Measurements from ENCODE around the gene FHL2.

GRCh38 chr2:105443617-105444598, 45.1 kb upstream of the FHL2 start:
- TF ChIP-seq CTCF (IDR thresholded peaks at IDR 0.05; ENCODE audit: low read depth, low read length) = no peak
- no peak for TF ChIP-seq POLR2A (IDR thresholded peaks at IDR 0.05; ENCODE audit: extremely low read depth, insufficient read length)
- no peak for TF ChIP-seq MYC (IDR thresholded peaks at IDR 0.05; ENCODE audit: low read depth, low read length)

Data from NB4 (cell line).